ENCODE data around the gene GLDN. TPM values are rescaled to one million over a fixed set of nuclear protein-coding genes. Genes with fewer than 3 reads are reported as not detected.

The GLDN gene
- total RNA-seq, 2 donors from 2014 or later: 1.9 to 9.4 TPM

GRCh38 chr15:51367322-51367976 lies 26.0 kb downstream of the GLDN start:
- Histone ChIP-seq H3K27me3 (no peaks in the 10 kb centered on the region), H3K9me3 (no peaks in the 10 kb centered on the region), H3K36me3 (no peaks in the 10 kb centered on the region), H3K4me1 (no peaks in the 10 kb centered on the region), H3K27ac (peak overlapping the region in 1 of 2 donors; percentile 13), H3K4me3 (no peak overlapping the region)
- no peak for TF ChIP-seq CTCF (IDR thresholded peaks at IDR 0.05)
- DNase-seq (ENCODE audit: low spot score): no peak

- no peak for TF ChIP-seq CTCF (IDR thresholded peaks at IDR 0.05)
- no peaks in the 10 kb centered on the region for H3K4me1 ChIP-seq
- H3K36me3 ChIP-seq: no peaks in the 10 kb centered on the region
- H3K4me3 ChIP-seq: no peak overlapping the region
- no peak for DNase-seq (ENCODE audit: low spot score)
- no peaks in the 10 kb centered on the region for H3K9me3 ChIP-seq
- no peaks in the 10 kb centered on the region for H3K27me3 ChIP-seq
- H3K27ac ChIP-seq: no peak overlapping the region
Measured at GRCh38 chr15:51368307-51368706, 26.9 kb downstream of the GLDN start.

- TF ChIP-seq CTCF (IDR thresholded peaks at IDR 0.05): no peak
- Histone ChIP-seq H3K27me3 (no peaks in the 10 kb centered on the region), H3K9me3 (no peaks in the 10 kb centered on the region), H3K27ac (no peak overlapping the region), H3K36me3 (no peaks in the 10 kb centered on the region), H3K4me1 (no peaks in the 10 kb centered on the region), H3K4me3 (no peak overlapping the region)
- DNase-seq (ENCODE audit: low spot score): no peak
Measured at GRCh38 chr15:51368751-51369450, 27.4 kb downstream of the GLDN start.

GRCh38 chr15:51369451-51369761 lies 28.0 kb downstream of the GLDN start:
- no peak overlapping the region for H3K27ac ChIP-seq
- no peaks in the 10 kb centered on the region for H3K9me3 ChIP-seq
- H3K4me1 ChIP-seq: no peaks in the 10 kb centered on the region
- no peaks in the 10 kb centered on the region for H3K36me3 ChIP-seq
- no peak for TF ChIP-seq CTCF (IDR thresholded peaks at IDR 0.05)
- H3K4me3 ChIP-seq: no peak overlapping the region
- no peak for DNase-seq (ENCODE audit: low spot score)
- H3K27me3 ChIP-seq: no peaks in the 10 kb centered on the region

- no peak for TF ChIP-seq CTCF (IDR thresholded peaks at IDR 0.05)
- Histone ChIP-seq H3K4me3 (no peak overlapping the region), H3K36me3 (no peaks in the 10 kb centered on the region), H3K4me1 (no peaks in the 10 kb centered on the region), H3K27ac (no peak overlapping the region), H3K27me3 (no peaks in the 10 kb centered on the region), H3K9me3 (no peaks in the 10 kb centered on the region)
- DNase-seq (ENCODE audit: low spot score): no peak
Measured at GRCh38 chr15:51371266-51371665, 29.8 kb downstream of the GLDN start.

- Histone ChIP-seq H3K4me3 (no peak overlapping the region), H3K27ac (no peak overlapping the region), H3K4me1 (no peaks in the 10 kb centered on the region), H3K9me3 (no peaks in the 10 kb centered on the region), H3K27me3 (no peaks in the 10 kb centered on the region), H3K36me3 (no peaks in the 10 kb centered on the region)
- DNase-seq (ENCODE audit: low spot score): no peak
- no peak for TF ChIP-seq CTCF (IDR thresholded peaks at IDR 0.05)
Measured at GRCh38 chr15:51374131-51374530, 32.7 kb downstream of the GLDN start.

Data from right atrium auricular region (tissue), 2 donors.